HEK293 (cell line): ENCODE data around the gene DNER.

Experiments used
- IKZF3 ChIP-seq: fragments of 450-650 bp; IDR thresholded peaks from 2 replicates; pipeline ENCODE4 v1.5.0; 2018; ENCODE audit warnings: missing biosample characterization, mild to moderate bottlenecking, missing genetic modification characterization, moderate library complexity
- SCRT2 ChIP-seq: fragments of 450-650 bp; formaldehyde crosslinking; IDR thresholded peaks from 2 replicates; pipeline ENCODE4 v1.5.1; 2016; ENCODE audit warnings: missing biosample characterization, missing genetic modification characterization
- ZNF24 ChIP-seq: fragments of 450-650 bp; formaldehyde crosslinking; IDR thresholded peaks from 2 replicates; pipeline ENCODE4 v1.5.1; 2016; ENCODE audit warnings: missing biosample characterization, missing genetic modification characterization
- ZNF274 ChIP-seq, 2 experiments: fragments of 200-500 bp in 1 of 2; fragments of 450-650 bp in 1 of 2; sonication (Bioruptor generic) in 1 of 2; formaldehyde crosslinking in 1 of 2; IDR thresholded peaks; 2 replicates each; pipeline versions ENCODE4 v1.5.1 to v1.6.1; 2014 to 2016; ENCODE audit warnings: borderline replicate concordance in 1 of 2, inconsistent platforms in 1 of 2, low read length in 1 of 2, missing biosample characterization in 1 of 2, missing genetic modification characterization in 1 of 2
- ZNF768 ChIP-seq: fragments of 450-650 bp; formaldehyde crosslinking; IDR thresholded peaks from 2 replicates; pipeline ENCODE4 v1.5.1; 2018; ENCODE audit warnings: missing biosample characterization, mild to moderate bottlenecking, missing genetic modification characterization
- TF ChIP-seq, protein P1 (sequence below): fragments of 450-650 bp; formaldehyde crosslinking; IDR thresholded peaks from 2 replicates; pipeline ENCODE4 v1.5.1; 2016; ENCODE audit warnings: missing biosample characterization, missing genetic modification characterization

DNA sequence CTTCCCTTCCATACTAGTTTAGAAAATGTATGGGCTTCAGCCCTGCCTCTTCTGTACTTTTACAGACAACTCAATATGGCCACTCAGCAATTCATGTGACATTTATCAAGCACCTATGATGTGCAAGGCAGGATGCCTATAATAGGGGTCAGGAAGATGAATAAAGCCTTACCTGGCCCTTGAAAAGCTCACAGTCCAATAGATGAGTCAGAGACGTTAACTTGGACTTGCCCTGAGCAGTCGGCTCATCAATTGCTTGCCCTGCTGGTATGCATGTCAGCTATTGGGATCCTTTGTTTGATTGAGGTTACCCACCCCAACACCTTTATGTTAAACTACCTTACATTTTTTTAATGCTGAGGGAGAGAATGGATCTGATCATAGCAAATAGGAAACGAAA lies 116.1 kb downstream of the DNER start:
- TF ChIP-seq, protein P1, sequence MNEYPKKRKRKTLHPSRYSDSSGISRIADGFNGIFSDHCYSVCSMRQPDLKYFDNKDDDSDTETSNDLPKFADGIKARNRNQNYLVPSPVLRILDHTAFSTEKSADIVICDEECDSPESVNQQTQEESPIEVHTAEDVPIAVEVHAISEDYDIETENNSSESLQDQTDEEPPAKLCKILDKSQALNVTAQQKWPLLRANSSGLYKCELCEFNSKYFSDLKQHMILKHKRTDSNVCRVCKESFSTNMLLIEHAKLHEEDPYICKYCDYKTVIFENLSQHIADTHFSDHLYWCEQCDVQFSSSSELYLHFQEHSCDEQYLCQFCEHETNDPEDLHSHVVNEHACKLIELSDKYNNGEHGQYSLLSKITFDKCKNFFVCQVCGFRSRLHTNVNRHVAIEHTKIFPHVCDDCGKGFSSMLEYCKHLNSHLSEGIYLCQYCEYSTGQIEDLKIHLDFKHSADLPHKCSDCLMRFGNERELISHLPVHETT (tag by site-specific recombination) = no peak
- no peak for TF ChIP-seq SCRT2
- TF ChIP-seq ZNF768 (tag by site-specific recombination) = no peak
- TF ChIP-seq ZNF274 (IDR thresholded peaks at IDR 0.05; ENCODE audit: low read length) = no peak
- no peak for TF ChIP-seq ZNF274 (tag by site-specific recombination; IDR thresholded peaks at IDR 0.05; ENCODE audit: borderline replicate concordance)
- no peak for TF ChIP-seq ZNF24
- no peak for TF ChIP-seq IKZF3 (tag by site-specific recombination)
